Measurements from ENCODE around the gene NRXN3. TPM values are rescaled to one million over a fixed set of nuclear protein-coding genes. Genes with fewer than 3 reads are reported as not detected.

Gene NRXN3
- total RNA-seq, 1 donor: 2.5 TPM

DNA sequence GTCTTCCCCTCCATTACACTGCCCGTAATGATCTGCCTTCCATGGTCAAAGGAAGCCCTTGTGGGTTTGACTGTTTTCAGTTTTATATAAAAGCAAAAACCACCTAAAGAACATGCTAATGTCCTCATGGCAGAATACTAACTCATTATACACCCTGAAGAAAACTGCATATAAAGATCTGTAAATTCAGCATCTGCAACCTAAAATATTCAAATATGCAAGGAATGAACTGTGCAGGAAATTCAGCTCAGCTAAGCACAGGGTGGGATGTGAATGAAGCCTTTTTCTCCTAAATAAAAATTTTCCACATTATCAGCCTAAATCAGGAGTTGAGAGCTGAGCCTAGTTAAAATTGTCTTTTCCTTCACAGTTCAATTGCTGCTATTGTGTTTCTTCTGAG is 128.1 kb downstream of the NRXN3 start:
- Histone ChIP-seq H3K9me3 (ENCODE audit: low read depth, low read length) (no peaks in the 10 kb centered on the region), H3K4me2 (ENCODE audit: insufficient read depth, low read length) (no peak overlapping the region), H3K4me3 (ENCODE audit: insufficient read depth, low read length) (no peak overlapping the region), H3K27me3 (ENCODE audit: insufficient read depth, low read length) (no peaks in the 10 kb centered on the region), H3K79me2 (ENCODE audit: insufficient read depth, low read length) (no peaks in the 10 kb centered on the region), H3K36me3 (ENCODE audit: insufficient read depth, low read length) (no peaks in the 10 kb centered on the region), H2AFZ (ENCODE audit: low read length) (no peak overlapping the region), H4K20me1 (ENCODE audit: insufficient read depth, low read length) (no peaks in the 10 kb centered on the region), H3K27ac (ENCODE audit: low read depth, low read length) (no peak overlapping the region), H3K4me1 (ENCODE audit: insufficient read depth, low read length) (no peaks in the 10 kb centered on the region)
- TF ChIP-seq, protein P1, sequence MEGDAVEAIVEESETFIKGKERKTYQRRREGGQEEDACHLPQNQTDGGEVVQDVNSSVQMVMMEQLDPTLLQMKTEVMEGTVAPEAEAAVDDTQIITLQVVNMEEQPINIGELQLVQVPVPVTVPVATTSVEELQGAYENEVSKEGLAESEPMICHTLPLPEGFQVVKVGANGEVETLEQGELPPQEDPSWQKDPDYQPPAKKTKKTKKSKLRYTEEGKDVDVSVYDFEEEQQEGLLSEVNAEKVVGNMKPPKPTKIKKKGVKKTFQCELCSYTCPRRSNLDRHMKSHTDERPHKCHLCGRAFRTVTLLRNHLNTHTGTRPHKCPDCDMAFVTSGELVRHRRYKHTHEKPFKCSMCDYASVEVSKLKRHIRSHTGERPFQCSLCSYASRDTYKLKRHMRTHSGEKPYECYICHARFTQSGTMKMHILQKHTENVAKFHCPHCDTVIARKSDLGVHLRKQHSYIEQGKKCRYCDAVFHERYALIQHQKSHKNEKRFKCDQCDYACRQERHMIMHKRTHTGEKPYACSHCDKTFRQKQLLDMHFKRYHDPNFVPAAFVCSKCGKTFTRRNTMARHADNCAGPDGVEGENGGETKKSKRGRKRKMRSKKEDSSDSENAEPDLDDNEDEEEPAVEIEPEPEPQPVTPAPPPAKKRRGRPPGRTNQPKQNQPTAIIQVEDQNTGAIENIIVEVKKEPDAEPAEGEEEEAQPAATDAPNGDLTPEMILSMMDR (IDR thresholded peaks at IDR 0.05; ENCODE audit: extremely low read depth, low read depth, low read length): no peak
- no peak for DNase-seq (ENCODE audit: insufficient read length, low spot score, missing footprints)

DNA sequence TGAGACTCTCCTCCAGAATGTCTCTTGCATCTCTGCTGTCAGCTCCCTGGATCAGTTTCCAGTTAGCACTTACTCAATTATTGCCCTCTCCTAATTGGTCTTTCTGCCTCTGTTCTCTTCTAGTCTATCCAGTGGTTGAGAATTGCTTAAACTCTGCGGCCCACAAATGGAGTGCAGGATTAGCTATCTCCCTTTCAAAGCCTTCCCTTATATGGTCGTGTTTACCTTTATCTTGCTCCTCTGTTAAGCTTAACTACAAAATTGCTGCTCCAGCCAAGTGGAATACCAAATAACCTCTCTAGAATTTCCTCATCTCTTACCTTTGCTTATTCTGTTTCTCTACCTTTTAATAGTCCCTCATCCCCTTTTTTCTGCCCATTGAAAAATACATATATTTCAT is 132.7 kb downstream of the NRXN3 start:
- Histone ChIP-seq H2AFZ (ENCODE audit: low read length) (no peak overlapping the region), H3K4me2 (ENCODE audit: insufficient read depth, low read length) (no peak overlapping the region), H3K4me3 (ENCODE audit: insufficient read depth, low read length) (no peak overlapping the region), H4K20me1 (ENCODE audit: insufficient read depth, low read length) (no peaks in the 10 kb centered on the region), H3K9me3 (ENCODE audit: low read depth, low read length) (no peaks in the 10 kb centered on the region), H3K4me1 (ENCODE audit: insufficient read depth, low read length) (no peaks in the 10 kb centered on the region), H3K79me2 (ENCODE audit: insufficient read depth, low read length) (no peaks in the 10 kb centered on the region), H3K27me3 (ENCODE audit: insufficient read depth, low read length) (no peaks in the 10 kb centered on the region), H3K36me3 (ENCODE audit: insufficient read depth, low read length) (no peaks in the 10 kb centered on the region), H3K27ac (ENCODE audit: low read depth, low read length) (no peak overlapping the region)
- no peak for DNase-seq (ENCODE audit: insufficient read length, low spot score, missing footprints)
- TF ChIP-seq, protein P1 (IDR thresholded peaks at IDR 0.05; ENCODE audit: extremely low read depth, low read depth, low read length): no peak

DNA sequence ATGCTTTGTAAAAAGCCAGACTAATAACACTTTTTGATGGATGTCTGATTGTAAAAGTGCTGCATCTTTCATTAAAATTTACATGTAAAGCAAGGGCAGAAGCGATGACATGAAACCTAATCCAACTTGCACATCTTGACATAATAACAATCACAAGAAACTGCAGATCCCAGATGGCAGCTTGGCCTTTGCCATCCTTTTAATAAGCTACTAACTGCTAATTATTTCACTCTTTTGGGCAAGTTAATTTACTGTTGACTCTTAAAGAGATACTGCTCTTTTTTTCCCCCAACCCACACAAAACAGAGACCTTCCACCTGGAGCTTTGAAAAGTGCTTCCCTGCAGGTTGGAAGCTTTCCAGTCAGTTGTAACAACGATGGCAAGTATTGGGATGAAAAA is 137.5 kb downstream of the NRXN3 start:
- DNase-seq (ENCODE audit: insufficient read length, low spot score, missing footprints): no peak
- H2AFZ ChIP-seq (ENCODE audit: low read length): no peak overlapping the region
- H3K36me3 ChIP-seq (ENCODE audit: insufficient read depth, low read length): no peaks in the 10 kb centered on the region
- no peaks in the 10 kb centered on the region for H3K9me3 ChIP-seq (ENCODE audit: low read depth, low read length)
- H3K27me3 ChIP-seq (ENCODE audit: insufficient read depth, low read length): no peaks in the 10 kb centered on the region
- H3K79me2 ChIP-seq (ENCODE audit: insufficient read depth, low read length): no peaks in the 10 kb centered on the region
- H3K4me2 ChIP-seq (ENCODE audit: insufficient read depth, low read length): no peak overlapping the region
- no peaks in the 10 kb centered on the region for H4K20me1 ChIP-seq (ENCODE audit: insufficient read depth, low read length)
- TF ChIP-seq, protein P1 (IDR thresholded peaks at IDR 0.05; ENCODE audit: extremely low read depth, low read depth, low read length): no peak
- no peak overlapping the region for H3K4me3 ChIP-seq (ENCODE audit: insufficient read depth, low read length)
- H3K27ac ChIP-seq (ENCODE audit: low read depth, low read length): no peak overlapping the region
- no peaks in the 10 kb centered on the region for H3K4me1 ChIP-seq (ENCODE audit: insufficient read depth, low read length)

DNA sequence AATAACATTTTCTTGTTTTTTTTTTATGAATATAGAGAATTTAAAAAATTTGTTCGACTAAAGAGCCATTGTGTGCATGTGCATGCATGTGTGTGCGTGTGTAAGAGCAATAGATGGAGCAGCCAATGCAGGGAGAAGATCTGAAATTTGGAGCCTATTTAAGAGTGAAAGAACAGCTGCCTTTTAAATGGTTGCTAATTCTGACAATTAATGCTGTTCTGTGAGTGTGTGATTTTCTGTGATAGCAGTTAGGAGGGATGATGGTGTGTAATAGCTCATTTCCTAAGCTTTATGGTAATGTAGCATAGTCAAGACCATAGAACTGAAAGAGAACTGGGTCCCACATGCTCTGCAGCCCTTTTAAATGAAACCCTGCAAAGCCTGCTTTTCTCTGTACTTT is 137.9 kb downstream of the NRXN3 start:
- no peaks in the 10 kb centered on the region for H3K79me2 ChIP-seq (ENCODE audit: insufficient read depth, low read length)
- H4K20me1 ChIP-seq (ENCODE audit: insufficient read depth, low read length): no peaks in the 10 kb centered on the region
- no peaks in the 10 kb centered on the region for H3K36me3 ChIP-seq (ENCODE audit: insufficient read depth, low read length)
- H3K4me3 ChIP-seq (ENCODE audit: insufficient read depth, low read length): no peak overlapping the region
- no peak for DNase-seq (ENCODE audit: insufficient read length, low spot score, missing footprints)
- no peak overlapping the region for H3K27ac ChIP-seq (ENCODE audit: low read depth, low read length)
- no peaks in the 10 kb centered on the region for H3K9me3 ChIP-seq (ENCODE audit: low read depth, low read length)
- H3K4me2 ChIP-seq (ENCODE audit: insufficient read depth, low read length): no peak overlapping the region
- no peaks in the 10 kb centered on the region for H3K27me3 ChIP-seq (ENCODE audit: insufficient read depth, low read length)
- H2AFZ ChIP-seq (ENCODE audit: low read length): no peak overlapping the region
- H3K4me1 ChIP-seq (ENCODE audit: insufficient read depth, low read length): no peaks in the 10 kb centered on the region
- TF ChIP-seq, protein P1 (IDR thresholded peaks at IDR 0.05; ENCODE audit: extremely low read depth, low read depth, low read length): no peak

Data from osteoblast (primary cell).